Naive thymus-derived CD8-positive, alpha-beta T cell (primary cell): ENCODE data around the gene RNF32. TPM values are rescaled to one million over a fixed set of nuclear protein-coding genes. Genes with fewer than 3 reads are reported as not detected.
A peak's percentile ranks its signal among the peaks of the same experiment; 100 is the strongest.
"Not testable (repeated sequence)": the region's sequence is repeated elsewhere in the genome, so short reads cannot be mapped to it uniquely, and the experiment has no call there.

Experiments
- ATAC-seq, 2 donors: fragments of 150-1000 bp; cut with Tn5 transposase in 1 of 2; sonication (Bioruptor Pico), chemical (Tn5 transposase) in 1 of 2; 1 replicate in 1 of 2; 2 replicates in 1 of 2; pipeline ENCODE4 v1.10.0; 2021; ENCODE audit warnings: mild to moderate bottlenecking in 2 of 2, moderate library complexity in 2 of 2
- POLR2A ChIA-PET: fragments of 350-600 bp; sonication (Branson Sonifier 250); formaldehyde crosslinking; loops from one replicate; lab custom pipeline; 2021; ENCODE audit warnings: antibody characterized with exemption; lab: Charles Lee
- DNase-seq, 10 donors: peaks; one replicate each; pipeline versions ENCODE4 v3.0.0 to v3.0.0-alpha.2; 2020 to 2022
- H3K27ac Mint-ChIP-seq, 10 donors: one replicate each; pipeline ENCODE4 v1.8.0; 2020 to 2022; ENCODE audit warnings: mild to moderate bottlenecking in 10 of 10, mixed read lengths in 10 of 10, moderate library complexity in 4 of 10, inconsistent platforms in 1 of 10
- H3K27me3 Mint-ChIP-seq, 5 donors: one replicate each; pipeline ENCODE4 v1.8.0; 2021 to 2022; ENCODE audit warnings: mixed read lengths in 5 of 5
- H3K36me3 Mint-ChIP-seq, 3 donors: one replicate each; pipeline ENCODE4 v1.8.0; 2020 to 2022; ENCODE audit warnings: mixed read lengths in 3 of 3, mild to moderate bottlenecking in 2 of 3, inconsistent platforms in 1 of 3
- H3K4me1 Mint-ChIP-seq, 4 donors: one replicate each; pipeline ENCODE4 v1.8.0; 2021 to 2022; ENCODE audit warnings: mixed read lengths in 4 of 4
- H3K4me3 Mint-ChIP-seq, 10 donors: one replicate each; pipeline ENCODE4 v1.8.0; 2020 to 2022; ENCODE audit warnings: mild to moderate bottlenecking in 10 of 10, mixed read lengths in 10 of 10, moderate library complexity in 6 of 10, inconsistent platforms in 1 of 10
- H3K9me3 Mint-ChIP-seq, 9 donors: one replicate each; pipeline ENCODE4 v1.8.0; 2020 to 2022; ENCODE audit warnings: mixed read lengths in 9 of 9, mild to moderate bottlenecking in 3 of 9, inconsistent platforms in 1 of 9, moderate library complexity in 1 of 9
- polyA plus RNA-seq, 3 donors: library from polyadenylated mRNA; unstranded; fragments of 300-500 nt; fragmentation: Illumina TruSeq; gene quantifications; one replicate each; pipeline ENCODE4 v1.2.3, GENCODE V29; 2021
- total RNA-seq, 8 experiments: library from RNA in 2 of 8; stranded (reverse) in 2 of 8; gene quantifications; one replicate each; pipeline ENCODE4 v1.2.3 and lab custom pipeline; 2021 to 2026

RNF32 gene
- total and polyA plus RNA-seq, 5 experiments from 2014 or later = 0.21 to 0.60 (median 0.33) TPM; not detected in 1

GRCh38 chr7:156673454-156673853 is 32.9 kb downstream of the RNF32 start:
- POLR2A ChIA-PET = no interaction called here
- H3K9me3 Mint-ChIP-seq = no peaks in the 10 kb centered on the region
- H3K36me3 Mint-ChIP-seq = peaks cover 7 to 51% (median 28%) of the 10 kb centered on the region in 3 donors
- no peak for ATAC-seq
- no peaks in the 10 kb centered on the region for H3K27me3 Mint-ChIP-seq
- no peak for DNase-seq
- no peak overlapping the region for H3K4me3 Mint-ChIP-seq
- peaks cover 0 to 5% (median 0%) of the 10 kb centered on the region in 4 donors for H3K4me1 Mint-ChIP-seq
- no peak overlapping the region for H3K27ac Mint-ChIP-seq

GRCh38 chr7:156673902-156674301 is 33.3 kb downstream of the RNF32 start:
- H3K27ac Mint-ChIP-seq = no peak overlapping the region
- H3K27me3 Mint-ChIP-seq = no peaks in the 10 kb centered on the region
- no peak for DNase-seq
- peaks cover 0 to 5% (median 0%) of the 10 kb centered on the region in 4 donors for H3K4me1 Mint-ChIP-seq
- H3K9me3 Mint-ChIP-seq = no peaks in the 10 kb centered on the region
- H3K36me3 Mint-ChIP-seq = peaks cover 7 to 55% (median 31%) of the 10 kb centered on the region in 3 donors
- ATAC-seq = no peak
- no peak overlapping the region for H3K4me3 Mint-ChIP-seq
- POLR2A ChIA-PET = no interaction called here

GRCh38 chr7:156675721-156676120 is 35.1 kb downstream of the RNF32 start:
- H3K27ac Mint-ChIP-seq = peak overlapping the region in 3 of 10 donors; percentile 37 to 72 (median 61)
- no peak for ATAC-seq
- H3K27me3 Mint-ChIP-seq = no peaks in the 10 kb centered on the region
- no peak overlapping the region for H3K4me3 Mint-ChIP-seq
- peaks cover 0 to 5% (median 0%) of the 10 kb centered on the region in 4 donors for H3K4me1 Mint-ChIP-seq
- H3K36me3 Mint-ChIP-seq = peaks cover 7 to 67% (median 33%) of the 10 kb centered on the region in 3 donors
- no peaks in the 10 kb centered on the region for H3K9me3 Mint-ChIP-seq
- no peak for DNase-seq
- POLR2A ChIA-PET = no interaction called here

- Mint-ChIP-seq H3K36me3 (peaks cover 7 to 67% (median 29%) of the 10 kb centered on the region in 3 donors), H3K4me3 (no peak overlapping the region), H3K27me3 (no peaks in the 10 kb centered on the region), H3K4me1 (peaks cover 0 to 5% (median 0%) of the 10 kb centered on the region in 4 donors), H3K27ac (no peak overlapping the region), H3K9me3 (no peaks in the 10 kb centered on the region)
- POLR2A ChIA-PET = no interaction called here
- no peak for DNase-seq
- ATAC-seq = no peak
Measured at GRCh38 chr7:156676263-156676662, 35.7 kb downstream of the RNF32 start.

- Mint-ChIP-seq H3K27me3 (no peaks in the 10 kb centered on the region), H3K36me3 (peaks cover 7 to 74% (median 30%) of the 10 kb centered on the region in 3 donors), H3K4me3 (no peak overlapping the region), H3K9me3 (no peaks in the 10 kb centered on the region), H3K4me1 (peaks cover 0 to 5% (median 0%) of the 10 kb centered on the region in 4 donors), H3K27ac (peak overlapping the region in 1 of 10 donors; percentile 66)
- DNase-seq (no peak), ATAC-seq (no peak)
- POLR2A ChIA-PET = no interaction called here
Measured at GRCh38 chr7:156677374-156678054, 36.9 kb downstream of the RNF32 start.

GRCh38 chr7:156680281-156680680 is 39.7 kb downstream of the RNF32 start:
- peaks cover 0 to 2% (median 0%) of the 10 kb centered on the region in 4 donors for H3K4me1 Mint-ChIP-seq
- ATAC-seq = no peak
- H3K27me3 Mint-ChIP-seq = no peaks in the 10 kb centered on the region
- no peak for DNase-seq
- no peak overlapping the region for H3K4me3 Mint-ChIP-seq
- H3K36me3 Mint-ChIP-seq = peaks cover 7 to 82% (median 31%) of the 10 kb centered on the region in 3 donors
- H3K9me3 Mint-ChIP-seq = no peaks in the 10 kb centered on the region
- H3K27ac Mint-ChIP-seq = no peak overlapping the region
- POLR2A ChIA-PET = no interaction called here

GRCh38 chr7:156682928-156683327 is 42.4 kb downstream of the RNF32 start:
- DNase-seq (no peak), ATAC-seq (no peak)
- Mint-ChIP-seq H3K9me3 (no peaks in the 10 kb centered on the region), H3K36me3 (peaks cover 0 to 78% (median 18%) of the 10 kb centered on the region in 3 donors), H3K4me3 (no peak overlapping the region), H3K4me1 (no peaks in the 10 kb centered on the region), H3K27ac (no peak overlapping the region), H3K27me3 (no peaks in the 10 kb centered on the region)
- POLR2A ChIA-PET = no interaction called here

GRCh38 chr7:156684251-156684650 is 43.7 kb downstream of the RNF32 start:
- no peaks in the 10 kb centered on the region for H3K9me3 Mint-ChIP-seq
- no peak for DNase-seq
- H3K36me3 Mint-ChIP-seq = peaks cover 0 to 66% (median 14%) of the 10 kb centered on the region in 3 donors
- H3K4me1 Mint-ChIP-seq = no peaks in the 10 kb centered on the region
- H3K4me3 Mint-ChIP-seq = no peak overlapping the region
- POLR2A ChIA-PET = no interaction called here
- ATAC-seq = no peak
- no peak overlapping the region for H3K27ac Mint-ChIP-seq
- H3K27me3 Mint-ChIP-seq = no peaks in the 10 kb centered on the region

GRCh38 chr7:156684661-156685060 is 44.1 kb downstream of the RNF32 start:
- POLR2A ChIA-PET = no interaction called here

GRCh38 chr7:156691764-156692163 is 51.2 kb downstream of the RNF32 start:
- no peak for ATAC-seq
- POLR2A ChIA-PET = no interaction called here
- Mint-ChIP-seq H3K9me3 (peaks cover 0 to 27% (median 7%) of the 10 kb centered on the region in 9 donors), H3K4me1 (peaks cover 0 to 9% (median 4%) of the 10 kb centered on the region in 4 donors), H3K27me3 (no peaks in the 10 kb centered on the region), H3K27ac (no peak overlapping the region), H3K4me3 (no peak overlapping the region), H3K36me3 (peaks cover 25 to 30% (median 25%) of the 10 kb centered on the region in 3 donors)
- no peak for DNase-seq

More at GRCh38 chr7:156684661-156685060, 44.1 kb downstream of the RNF32 start:
- H3K4me3 Mint-ChIP-seq = no peak overlapping the region
- no peaks in the 10 kb centered on the region for H3K9me3 Mint-ChIP-seq
- H3K27me3 Mint-ChIP-seq = no peaks in the 10 kb centered on the region
- H3K27ac Mint-ChIP-seq = no peak overlapping the region
- H3K36me3 Mint-ChIP-seq = peaks cover 0 to 62% (median 10%) of the 10 kb centered on the region in 3 donors
- DNase-seq (no peak), ATAC-seq (no peak)
- H3K4me1 Mint-ChIP-seq = no peaks in the 10 kb centered on the region

GRCh38 chr7:156692849-156693248 is 52.3 kb downstream of the RNF32 start:
- DNase-seq (no peak), ATAC-seq (no peak)
- no peaks in the 10 kb centered on the region for H3K27me3 Mint-ChIP-seq
- H3K4me1 Mint-ChIP-seq = peaks cover 0 to 9% (median 4%) of the 10 kb centered on the region in 4 donors
- H3K36me3 Mint-ChIP-seq = peaks cover 31 to 36% (median 32%) of the 10 kb centered on the region in 3 donors
- no peak overlapping the region for H3K4me3 Mint-ChIP-seq
- POLR2A ChIA-PET = no interaction called here
- H3K9me3 Mint-ChIP-seq = peaks cover 0 to 33% (median 15%) of the 10 kb centered on the region in 9 donors
- H3K27ac Mint-ChIP-seq = no peak overlapping the region

GRCh38 chr7:156693627-156694026 is 53.1 kb downstream of the RNF32 start:
- POLR2A ChIA-PET = interaction anchor here (0.6 kb wide), 1 partner anchor 337 kb away, joined by 5 read pairs; no protein-coding TSS in a partner anchor
- Mint-ChIP-seq H3K36me3 (peaks cover 33 to 44% (median 35%) of the 10 kb centered on the region in 3 donors), H3K4me1 (peaks cover 0 to 9% (median 4%) of the 10 kb centered on the region in 4 donors), H3K27ac (peak overlapping the region in 1 of 10 donors; percentile 39), H3K9me3 (peaks cover 0 to 36% (median 17%) of the 10 kb centered on the region in 9 donors), H3K4me3 (no peak overlapping the region), H3K27me3 (no peaks in the 10 kb centered on the region)
- no peak for ATAC-seq
- DNase-seq = no peak

- POLR2A ChIA-PET, DNase-seq, H3K4me3 Mint-ChIP-seq, H3K27ac Mint-ChIP-seq, H3K4me1 Mint-ChIP-seq, ATAC-seq, H3K27me3 Mint-ChIP-seq: not testable (repeated sequence)
- Mint-ChIP-seq H3K36me3 (peaks cover 41 to 67% (median 53%) of the 10 kb centered on the region in 3 donors), H3K9me3 (peaks cover 0 to 50% (median 30%) of the 10 kb centered on the region in 9 donors)
Measured at GRCh38 chr7:156697283-156697682, 56.7 kb downstream of the RNF32 start.
